ENCODE data around the gene CCT6B.
"Not testable (repeated sequence)": the region's sequence is repeated elsewhere in the genome, so short reads cannot be mapped to it uniquely, and the experiment has no call there.

The CCT6B gene

GRCh38 chr17:34961093-34961911, at the start of gene CCT6B, which contains the start of gene ZNF830:
TSS of gene CCT6B (minus strand) at chr17:34961460. CDS start at chr17:34961393, 67 bp downstream.
TSS of gene ZNF830 (plus strand) at chr17:34961540. CDS start at chr17:34961567, 27 bp downstream.
- Histone ChIP-seq H3K4me3 (ENCODE audit: low read depth, low read length) (peak within 1 kb of the TSS; percentile 80), H3K27ac (ENCODE audit: low read depth, low read length) (peak within 1 kb of the TSS; percentile 89), H3K4me1 (ENCODE audit: control insufficient read depth, insufficient read depth, low read length) (peaks cover 4% of the 10 kb centered on the region; the same call in 1 of the 2 replicates), H3K36me3 (ENCODE audit: control insufficient read depth, insufficient read depth, low read length) (peaks cover 19% of the 10 kb centered on the region), H3K9me3 (ENCODE audit: control insufficient read depth, insufficient read depth, low read depth, low read length) (no peaks in the 10 kb centered on the region), H3K27me3 (ENCODE audit: control insufficient read depth, insufficient read depth, low read length) (peaks cover 12% of the 10 kb centered on the region), H3K9ac (ENCODE audit: low read length) (peak within 1 kb of the TSS; percentile 95)

GRCh38 chr17:35010093-35010492, 48.8 kb upstream of the CCT6B start:
- Histone ChIP-seq H3K9me3 (ENCODE audit: control insufficient read depth, insufficient read depth, low read depth, low read length) (no peaks in the 10 kb centered on the region), H3K9ac (ENCODE audit: low read length) (no peak overlapping the region), H3K36me3 (ENCODE audit: control insufficient read depth, insufficient read depth, low read length) (peaks cover 73% of the 10 kb centered on the region), H3K27me3 (ENCODE audit: control insufficient read depth, insufficient read depth, low read length) (no peaks in the 10 kb centered on the region), H3K27ac (ENCODE audit: low read depth, low read length) (no peak overlapping the region), H3K4me3 (ENCODE audit: low read depth, low read length) (no peak overlapping the region), H3K4me1 (ENCODE audit: control insufficient read depth, insufficient read depth, low read length) (peaks cover 5% of the 10 kb centered on the region; the same call in 1 of the 2 replicates)

GRCh38 chr17:35006961-35007360, 45.7 kb upstream of the CCT6B start:
- Histone ChIP-seq H3K36me3 (ENCODE audit: control insufficient read depth, insufficient read depth, low read length) (peaks cover 79% of the 10 kb centered on the region), H3K4me3 (ENCODE audit: low read depth, low read length) (no peak overlapping the region), H3K4me1 (ENCODE audit: control insufficient read depth, insufficient read depth, low read length) (peaks cover 4% of the 10 kb centered on the region; the same call in 1 of the 2 replicates), H3K9me3 (ENCODE audit: control insufficient read depth, insufficient read depth, low read depth, low read length) (no peaks in the 10 kb centered on the region), H3K9ac (ENCODE audit: low read length) (no peak overlapping the region), H3K27ac (ENCODE audit: low read depth, low read length) (no peak overlapping the region), H3K27me3 (ENCODE audit: control insufficient read depth, insufficient read depth, low read length) (no peaks in the 10 kb centered on the region)

GRCh38 chr17:35006345-35006744, 45.1 kb upstream of the CCT6B start:
- no peak overlapping the region for H3K27ac ChIP-seq (ENCODE audit: low read depth, low read length)
- H3K4me1 ChIP-seq (ENCODE audit: control insufficient read depth, insufficient read depth, low read length): no peaks in the 10 kb centered on the region
- peaks cover 80% of the 10 kb centered on the region for H3K36me3 ChIP-seq (ENCODE audit: control insufficient read depth, insufficient read depth, low read length)
- H3K9me3 ChIP-seq (ENCODE audit: control insufficient read depth, insufficient read depth, low read depth, low read length): no peaks in the 10 kb centered on the region
- H3K4me3 ChIP-seq (ENCODE audit: low read depth, low read length): no peak overlapping the region
- no peak overlapping the region for H3K9ac ChIP-seq (ENCODE audit: low read length)
- H3K27me3 ChIP-seq (ENCODE audit: control insufficient read depth, insufficient read depth, low read length): no peaks in the 10 kb centered on the region

- no peak overlapping the region for H3K9ac ChIP-seq (ENCODE audit: low read length)
- H3K4me3 ChIP-seq (ENCODE audit: low read depth, low read length): no peak overlapping the region
- no peaks in the 10 kb centered on the region for H3K4me1 ChIP-seq (ENCODE audit: control insufficient read depth, insufficient read depth, low read length)
- H3K36me3 ChIP-seq (ENCODE audit: control insufficient read depth, insufficient read depth, low read length): peaks cover 90% of the 10 kb centered on the region
- H3K9me3 ChIP-seq (ENCODE audit: control insufficient read depth, insufficient read depth, low read depth, low read length): no peaks in the 10 kb centered on the region
- no peak overlapping the region for H3K27ac ChIP-seq (ENCODE audit: low read depth, low read length)
- H3K27me3 ChIP-seq (ENCODE audit: control insufficient read depth, insufficient read depth, low read length): no peaks in the 10 kb centered on the region
These were observed 42.5 kb upstream of the CCT6B start for GRCh38 chr17:35003778-35004177.

- Histone ChIP-seq H3K9ac (ENCODE audit: low read length) (no peak overlapping the region), H3K4me1 (ENCODE audit: control insufficient read depth, insufficient read depth, low read length) (no peaks in the 10 kb centered on the region), H3K27ac (ENCODE audit: low read depth, low read length) (no peak overlapping the region), H3K4me3 (ENCODE audit: low read depth, low read length) (no peak overlapping the region), H3K27me3 (ENCODE audit: control insufficient read depth, insufficient read depth, low read length) (no peaks in the 10 kb centered on the region), H3K36me3 (ENCODE audit: control insufficient read depth, insufficient read depth, low read length) (peaks cover 94% of the 10 kb centered on the region), H3K9me3 (ENCODE audit: control insufficient read depth, insufficient read depth, low read depth, low read length) (no peaks in the 10 kb centered on the region)
These were observed 41.8 kb upstream of the CCT6B start for GRCh38 chr17:35002876-35003551.

GRCh38 chr17:35001549-35001948, 40.3 kb upstream of the CCT6B start:
- no peak overlapping the region for H3K27ac ChIP-seq (ENCODE audit: low read depth, low read length)
- no peaks in the 10 kb centered on the region for H3K4me1 ChIP-seq (ENCODE audit: control insufficient read depth, insufficient read depth, low read length)
- no peak overlapping the region for H3K9ac ChIP-seq (ENCODE audit: low read length)
- H3K9me3 ChIP-seq (ENCODE audit: control insufficient read depth, insufficient read depth, low read depth, low read length): no peaks in the 10 kb centered on the region
- no peak overlapping the region for H3K4me3 ChIP-seq (ENCODE audit: low read depth, low read length)
- no peaks in the 10 kb centered on the region for H3K27me3 ChIP-seq (ENCODE audit: control insufficient read depth, insufficient read depth, low read length)
- peaks cover 96% of the 10 kb centered on the region for H3K36me3 ChIP-seq (ENCODE audit: control insufficient read depth, insufficient read depth, low read length)

GRCh38 chr17:35000965-35001364, 39.7 kb upstream of the CCT6B start:
- H3K4me3 ChIP-seq (ENCODE audit: low read depth, low read length); H3K27me3 ChIP-seq (ENCODE audit: control insufficient read depth, insufficient read depth, low read length); H3K4me1 ChIP-seq (ENCODE audit: control insufficient read depth, insufficient read depth, low read length); H3K27ac ChIP-seq (ENCODE audit: low read depth, low read length); H3K9me3 ChIP-seq (ENCODE audit: control insufficient read depth, insufficient read depth, low read depth, low read length); H3K9ac ChIP-seq (ENCODE audit: low read length): not testable (repeated sequence)
- H3K36me3 ChIP-seq (ENCODE audit: control insufficient read depth, insufficient read depth, low read length): peaks cover 96% of the 10 kb centered on the region

GRCh38 chr17:34999456-34999855, 38.2 kb upstream of the CCT6B start:
- H3K9ac ChIP-seq (ENCODE audit: low read length): no peak overlapping the region
- no peaks in the 10 kb centered on the region for H3K27me3 ChIP-seq (ENCODE audit: control insufficient read depth, insufficient read depth, low read length)
- H3K9me3 ChIP-seq (ENCODE audit: control insufficient read depth, insufficient read depth, low read depth, low read length): no peaks in the 10 kb centered on the region
- no peak overlapping the region for H3K27ac ChIP-seq (ENCODE audit: low read depth, low read length)
- no peaks in the 10 kb centered on the region for H3K4me1 ChIP-seq (ENCODE audit: control insufficient read depth, insufficient read depth, low read length)
- H3K4me3 ChIP-seq (ENCODE audit: low read depth, low read length): no peak overlapping the region
- H3K36me3 ChIP-seq (ENCODE audit: control insufficient read depth, insufficient read depth, low read length): peaks cover 97% of the 10 kb centered on the region

- H3K4me1 ChIP-seq (ENCODE audit: control insufficient read depth, insufficient read depth, low read length): no peaks in the 10 kb centered on the region
- H3K36me3 ChIP-seq (ENCODE audit: control insufficient read depth, insufficient read depth, low read length): peaks cover 98% of the 10 kb centered on the region
- no peak overlapping the region for H3K27ac ChIP-seq (ENCODE audit: low read depth, low read length)
- no peaks in the 10 kb centered on the region for H3K27me3 ChIP-seq (ENCODE audit: control insufficient read depth, insufficient read depth, low read length)
- H3K9ac ChIP-seq (ENCODE audit: low read length): no peak overlapping the region
- H3K4me3 ChIP-seq (ENCODE audit: low read depth, low read length): no peak overlapping the region
- H3K9me3 ChIP-seq (ENCODE audit: control insufficient read depth, insufficient read depth, low read depth, low read length): no peaks in the 10 kb centered on the region
These were observed 36.9 kb upstream of the CCT6B start for GRCh38 chr17:34998205-34998604.

- H3K4me1 ChIP-seq (ENCODE audit: control insufficient read depth, insufficient read depth, low read length): no peaks in the 10 kb centered on the region
- no peak overlapping the region for H3K27ac ChIP-seq (ENCODE audit: low read depth, low read length)
- H3K9me3 ChIP-seq (ENCODE audit: control insufficient read depth, insufficient read depth, low read depth, low read length): no peaks in the 10 kb centered on the region
- no peaks in the 10 kb centered on the region for H3K27me3 ChIP-seq (ENCODE audit: control insufficient read depth, insufficient read depth, low read length)
- no peak overlapping the region for H3K4me3 ChIP-seq (ENCODE audit: low read depth, low read length)
- H3K9ac ChIP-seq (ENCODE audit: low read length): no peak overlapping the region
- H3K36me3 ChIP-seq (ENCODE audit: control insufficient read depth, insufficient read depth, low read length): peaks cover 98% of the 10 kb centered on the region
These were observed 36.1 kb upstream of the CCT6B start for GRCh38 chr17:34997355-34997862.

All from HUES6 (cell line).